CMK (cell line): ENCODE measurements around the gene UBLCP1.

Experiments used
- DNase-seq: peaks from one replicate; pipeline ENCODE4 v3.0.0-alpha.2; 2010; ENCODE audit warnings: low read depth

Gene UBLCP1

DNA sequence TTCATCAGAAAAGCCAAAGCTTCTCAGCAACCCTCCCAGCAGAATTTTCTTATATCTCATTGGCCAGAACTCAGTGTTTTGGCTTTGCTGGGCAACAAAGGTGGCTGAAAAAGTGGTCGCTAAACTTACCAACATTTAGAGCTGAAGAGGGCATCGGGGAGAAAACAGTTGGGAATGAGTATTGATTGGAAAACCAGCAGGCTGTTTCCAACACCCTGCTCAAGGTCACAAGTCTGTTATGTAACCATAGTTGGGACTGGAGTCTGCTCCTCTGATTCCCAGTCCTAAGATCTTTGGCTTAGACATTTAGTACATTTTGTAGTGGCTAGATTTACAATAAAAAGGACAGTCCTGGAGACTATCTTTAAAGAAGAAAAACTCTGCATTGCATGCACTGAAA lies 50.1 kb downstream of the UBLCP1 start:
- no peak for DNase-seq

DNA sequence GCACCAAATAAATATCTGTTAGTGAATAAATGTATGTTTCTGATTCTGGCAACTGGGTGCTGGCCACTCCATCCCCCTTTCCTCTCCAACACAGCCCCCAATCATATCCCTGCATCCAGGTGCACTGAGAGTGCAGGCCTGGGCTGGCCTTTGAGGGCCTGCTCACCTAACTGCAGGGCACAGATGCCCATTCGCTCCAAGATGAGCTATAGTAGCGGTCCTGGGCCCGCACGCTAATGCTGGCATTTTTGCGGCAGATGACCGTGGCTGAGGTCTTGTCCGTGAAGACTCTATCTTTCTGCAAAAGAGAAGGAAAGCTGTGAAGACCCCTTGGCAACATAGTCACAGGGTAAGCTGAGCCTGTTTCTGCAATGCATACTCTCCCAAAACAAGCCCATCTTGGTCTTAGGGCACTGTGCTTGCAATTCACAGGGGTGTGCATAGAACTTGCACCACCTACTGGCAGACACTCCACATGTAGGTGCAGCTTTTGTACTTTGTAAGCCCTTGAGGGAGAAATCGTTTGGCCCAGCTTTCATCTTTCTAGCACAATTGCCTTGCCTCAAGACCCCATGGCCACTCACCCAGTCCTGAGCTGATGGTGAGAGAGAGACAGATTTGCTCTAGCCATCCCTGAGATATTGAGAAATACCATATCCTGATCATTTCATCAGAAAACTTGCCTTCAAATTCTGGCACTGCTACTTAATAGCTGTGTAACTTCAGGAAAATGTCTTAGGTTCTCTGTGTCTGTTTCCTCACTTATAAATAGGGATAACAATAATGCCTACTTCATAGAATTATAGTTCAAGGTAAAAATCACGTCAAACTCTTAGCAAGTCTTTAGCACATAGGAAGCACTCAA lies 53.7 kb downstream of the UBLCP1 start:
- DNase-seq = no peak

DNA sequence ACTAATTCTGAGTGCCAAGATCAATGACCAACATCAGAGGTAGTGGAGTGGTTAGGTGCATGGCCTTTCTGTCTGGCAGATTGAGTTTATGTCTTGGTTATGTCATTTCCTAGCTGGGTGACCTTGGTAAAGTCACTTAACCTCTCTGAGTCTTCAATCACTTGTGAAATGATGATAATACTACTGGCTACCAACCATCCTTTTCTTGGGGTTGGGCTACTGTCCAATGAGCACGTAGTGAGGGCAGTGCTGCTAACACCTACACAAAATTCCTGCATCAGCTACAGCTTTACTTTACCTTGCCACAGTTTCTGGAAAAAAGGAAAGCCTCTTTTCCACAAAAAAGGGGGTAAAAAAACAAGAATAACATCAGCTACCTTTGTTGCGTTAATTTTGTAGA lies 54.8 kb downstream of the UBLCP1 start:
- DNase-seq = no peak

DNA sequence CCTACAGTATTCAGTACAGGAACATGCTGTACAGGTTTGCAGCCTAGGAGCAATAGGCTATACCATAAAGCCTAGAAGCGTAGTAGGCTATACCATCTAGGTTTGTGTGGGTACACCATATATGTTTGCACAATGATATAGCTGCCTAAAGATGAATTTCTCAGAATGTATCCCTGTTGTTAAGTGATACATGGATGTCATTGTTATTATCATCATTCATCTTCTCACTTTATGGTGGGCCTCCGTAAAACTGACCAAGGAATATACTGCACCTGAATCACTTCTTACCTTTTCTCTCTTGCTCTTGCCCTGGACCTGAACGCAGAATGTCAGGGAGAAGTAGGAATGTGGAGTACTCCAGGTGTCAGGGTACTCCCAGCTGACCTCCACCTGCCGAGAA lies 55.4 kb downstream of the UBLCP1 start:
- no peak for DNase-seq

DNA sequence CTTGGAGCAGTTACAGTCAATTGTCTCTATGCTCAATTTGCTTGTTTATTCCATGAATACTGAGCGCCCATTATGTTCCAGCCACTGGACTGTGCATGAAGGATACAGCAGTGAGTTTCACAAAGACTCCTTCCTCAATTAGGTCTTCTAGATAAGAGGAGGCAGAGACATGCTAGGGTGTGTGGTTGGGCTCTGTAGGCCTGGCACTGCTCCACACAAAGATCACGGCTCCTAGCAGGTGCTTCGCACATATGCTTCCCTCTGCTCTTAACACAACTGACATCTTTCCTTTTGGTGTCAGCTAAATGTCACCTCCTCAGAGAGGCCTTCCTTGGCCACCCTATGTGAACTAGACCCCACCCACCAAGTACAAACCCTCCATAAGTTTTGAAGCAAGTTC lies 56.3 kb downstream of the UBLCP1 start:
- DNase-seq = no peak

DNA sequence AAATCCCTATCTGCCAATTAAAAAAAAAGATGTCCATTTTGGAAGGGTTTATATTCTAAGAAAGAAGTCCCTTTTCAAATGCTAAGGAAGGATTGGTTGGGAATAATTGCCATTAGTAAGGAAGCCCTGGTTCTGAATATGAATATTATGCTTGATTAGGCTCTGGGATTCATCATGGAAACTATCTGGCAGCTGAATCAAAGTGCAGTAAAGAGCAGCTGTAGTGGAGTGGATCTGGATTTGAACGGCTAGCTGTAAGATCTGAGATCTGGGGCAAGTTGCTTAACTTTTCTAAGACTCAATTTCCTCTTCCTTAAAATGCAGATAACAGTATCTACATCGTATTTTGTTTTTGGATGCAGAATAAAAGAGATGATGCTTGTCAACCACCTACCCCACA lies 56.7 kb downstream of the UBLCP1 start:
- no peak for DNase-seq

DNA sequence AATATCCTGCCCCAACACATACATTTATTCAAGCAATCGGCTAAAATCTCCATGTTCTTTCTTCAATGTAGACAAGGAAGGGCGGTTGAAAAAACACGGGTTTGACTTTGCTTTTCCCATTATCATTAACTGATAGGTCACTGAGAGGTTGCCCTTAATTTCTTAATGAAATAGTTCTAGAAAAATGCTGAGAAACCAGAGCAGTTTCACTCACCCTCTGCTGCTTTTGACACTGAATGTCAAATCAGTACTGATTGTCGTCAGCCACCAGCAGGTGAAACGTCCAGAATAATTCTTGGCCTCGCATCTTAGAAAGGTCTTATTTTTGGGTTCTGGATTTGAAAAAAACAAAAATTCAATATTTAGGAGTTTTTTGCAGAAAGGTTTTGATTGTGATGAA lies 59.1 kb downstream of the UBLCP1 start:
- DNase-seq = no peak

DNA sequence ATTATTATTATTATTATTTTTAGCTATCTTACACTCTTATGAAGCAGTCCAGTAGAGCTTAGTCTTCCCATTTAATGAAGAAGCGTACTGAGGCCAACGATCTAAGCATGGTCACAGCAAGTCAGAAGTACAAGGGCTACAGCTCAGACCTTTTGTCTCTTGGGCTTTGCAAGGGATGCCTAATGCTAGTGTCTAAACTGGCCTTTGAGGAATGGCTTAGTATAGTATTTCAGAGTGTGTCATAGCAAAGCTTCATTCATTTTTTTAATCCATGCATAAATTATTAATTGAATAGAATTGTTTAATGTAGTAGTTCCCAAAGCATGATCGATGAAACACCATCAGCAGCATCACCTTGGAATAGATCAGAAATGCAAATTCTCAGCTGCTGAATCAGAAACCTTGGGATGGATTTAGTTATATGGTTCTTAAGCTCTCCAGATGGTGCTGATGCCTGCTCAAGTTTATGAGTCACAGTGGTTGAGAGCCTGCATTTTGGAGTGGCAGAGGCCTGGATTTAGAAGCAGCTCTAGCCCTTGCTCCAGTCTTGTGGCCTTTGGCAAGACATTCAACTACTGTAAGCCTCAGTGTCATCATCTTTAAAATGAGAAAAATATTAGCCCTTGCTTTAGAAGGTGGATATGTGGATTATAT lies 61.1 kb downstream of the UBLCP1 start:
- DNase-seq = no peak

DNA sequence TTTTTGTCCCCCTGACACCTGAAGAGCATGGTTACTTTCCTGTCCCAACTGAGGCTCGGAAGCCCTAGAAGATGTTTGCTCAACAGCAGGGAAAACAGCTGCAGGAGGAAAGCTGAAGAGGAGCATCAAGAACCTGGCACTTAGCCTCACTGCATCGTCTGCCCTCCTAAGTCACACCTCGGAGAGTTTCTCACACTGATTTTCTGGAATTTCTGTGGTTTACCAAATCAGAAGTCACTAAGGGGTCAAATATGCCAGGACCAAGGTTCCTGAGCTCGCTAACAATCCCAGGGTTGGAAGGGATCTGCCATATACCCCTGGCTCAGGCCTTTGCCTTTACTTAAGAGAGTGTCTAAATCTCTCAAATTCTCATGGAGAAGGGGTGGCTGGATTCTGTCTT lies 61.9 kb downstream of the UBLCP1 start:
- no peak for DNase-seq

DNA sequence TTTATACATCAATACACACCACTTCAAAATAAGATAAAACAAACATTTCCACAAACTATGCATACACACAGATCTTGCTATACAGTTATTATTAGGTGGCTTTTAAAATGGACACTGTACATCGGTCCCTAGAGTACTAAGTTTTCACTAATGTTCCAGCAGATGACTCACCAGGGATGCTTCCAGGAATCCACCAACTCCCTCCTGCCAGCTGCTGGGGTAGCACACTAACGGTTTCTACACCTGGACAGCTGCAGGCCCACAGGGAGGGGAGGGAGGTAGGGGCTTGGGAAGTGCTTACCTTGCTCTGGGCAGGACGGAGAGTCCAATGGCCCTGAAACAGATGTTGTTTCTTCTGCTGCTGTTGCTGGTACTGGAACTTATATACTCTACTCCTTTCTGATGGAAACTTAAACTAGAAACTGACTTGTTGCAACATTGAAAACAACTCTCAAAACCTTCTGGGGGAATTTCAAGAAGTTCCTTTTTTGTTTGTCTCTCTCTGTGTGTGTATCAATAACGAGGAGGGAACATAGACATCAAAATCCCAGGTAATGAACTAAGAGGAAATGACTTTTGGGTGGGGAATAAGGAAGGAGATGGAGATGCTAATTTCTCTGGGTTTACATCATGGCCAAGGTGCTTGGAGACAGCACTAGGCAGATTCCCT lies 67.2 kb downstream of the UBLCP1 start, which contains the start of gene IL12B:
TSS of gene IL12B (minus strand) at position 357 of the 670 bp plus-strand sequence. CDS start 3,705 bp downstream, outside the sequence.
- no peak for DNase-seq

DNA sequence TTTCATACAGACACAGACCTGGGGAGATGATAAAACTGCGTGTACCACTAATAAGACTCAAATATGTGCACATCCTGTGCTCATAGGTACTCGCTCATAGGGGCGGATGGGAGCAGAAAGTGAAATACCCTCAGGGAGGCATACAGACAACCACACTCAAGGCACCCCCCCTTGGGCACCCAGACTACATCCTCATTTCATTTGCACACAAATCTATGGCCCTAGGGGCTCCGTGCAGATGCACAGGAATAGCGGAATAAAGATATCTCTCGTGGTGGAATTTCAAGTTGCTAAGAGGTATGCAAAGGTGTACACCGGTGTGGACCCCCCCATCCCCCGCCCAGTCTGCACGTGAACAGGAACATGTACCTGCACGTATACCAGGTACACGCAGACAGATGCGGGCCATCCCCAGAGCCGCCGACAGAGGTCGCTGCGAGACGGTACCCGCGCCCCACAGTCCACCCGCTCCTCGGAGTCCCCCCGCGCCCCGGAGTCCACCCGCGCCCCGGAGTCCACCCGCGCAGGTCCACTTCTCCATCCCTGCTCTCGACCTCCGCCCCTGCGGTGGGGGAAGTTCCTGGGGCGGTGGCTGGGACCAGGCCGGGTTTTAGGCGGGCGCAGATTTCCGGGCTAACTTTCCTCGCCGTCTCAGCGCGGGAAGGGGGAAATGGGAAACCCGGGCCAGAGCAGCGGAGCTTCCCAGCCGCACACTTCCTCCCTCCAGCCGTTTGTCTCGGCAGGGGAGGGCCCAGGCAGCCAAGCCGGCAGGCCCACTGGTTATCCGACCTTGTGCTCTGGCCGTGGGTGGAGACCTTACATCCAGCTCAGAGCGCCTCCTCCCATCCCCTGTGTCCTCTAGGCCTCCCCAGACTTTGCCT lies 68.2 kb downstream of the UBLCP1 start:
- DNase-seq = no peak

DNA sequence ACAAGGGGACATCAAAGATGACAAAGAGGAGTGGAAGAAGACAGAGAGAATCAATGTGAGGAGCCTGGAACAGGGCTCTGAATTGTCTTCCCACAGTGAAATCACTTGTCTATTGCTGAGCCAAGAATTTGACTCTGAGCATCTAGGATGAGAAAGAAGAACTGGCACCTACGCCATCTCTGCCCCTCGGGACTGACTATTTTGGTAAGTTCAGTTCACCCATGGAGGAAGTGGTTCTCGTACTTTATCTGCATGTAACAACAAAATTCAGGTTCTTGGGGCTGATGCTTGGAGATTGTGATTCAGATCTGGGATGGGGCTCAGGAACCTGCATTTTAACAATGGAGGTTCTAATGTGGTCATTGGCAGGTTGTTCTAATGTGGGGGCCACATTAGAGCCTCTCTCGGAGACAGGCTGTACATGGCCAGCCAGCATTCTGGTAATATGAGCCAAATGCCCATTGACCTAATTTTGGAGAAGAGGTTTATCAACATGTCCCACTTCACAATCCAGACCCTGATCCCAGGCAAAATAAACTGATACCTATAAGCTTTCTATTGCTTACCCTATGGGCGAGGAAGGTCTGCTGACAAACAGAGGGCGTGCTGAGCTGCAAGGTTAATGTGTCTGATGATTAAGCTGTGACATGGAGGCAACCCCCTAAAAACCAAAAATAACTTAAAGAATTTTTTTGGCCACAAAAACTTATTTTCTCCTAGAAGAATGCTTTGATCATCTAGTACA lies 69.9 kb downstream of the UBLCP1 start:
- DNase-seq = no peak

DNA sequence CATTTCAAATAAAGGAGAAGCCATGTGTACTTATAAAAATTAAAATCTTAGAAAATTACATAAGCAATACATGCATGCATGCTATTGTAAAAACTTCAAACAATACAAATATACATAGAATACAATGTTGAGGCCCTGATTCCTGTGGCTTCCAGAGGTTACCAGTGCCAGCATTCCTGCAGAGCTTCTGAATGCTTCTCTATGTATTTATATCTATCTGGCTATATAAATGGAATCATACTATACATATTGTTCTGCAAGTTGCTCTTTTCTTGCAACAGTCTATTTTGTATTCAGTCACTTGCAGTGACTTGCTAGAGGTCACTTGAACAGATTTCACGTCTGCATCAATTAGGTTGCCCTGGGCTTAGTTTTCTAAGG lies 70.4 kb downstream of the UBLCP1 start:
- no peak for DNase-seq
